A549 (cell line): ENCODE results near the gene MAP3K1. TPM values are rescaled to one million over a fixed set of nuclear protein-coding genes. Genes with fewer than 3 reads are reported as not detected.
A peak's percentile ranks its signal among the peaks of the same experiment; 100 is the strongest.

Experiments used
- ATAC-seq, 2 experiments: fragments of 200-7000 bp in 1 of 2; fragments of >200 bp in 1 of 2; cut with Nextera tagmentation in 1 of 2; cut with Tn5 transposase in 1 of 2; 3 replicates each; pipeline versions ENCODE4 v1.8.0 to v1.9.1; 2018 to 2020; ENCODE audit warnings: mild to moderate bottlenecking in 1 of 2, moderate library complexity in 1 of 2
- CTCF ChIA-PET: fragments of 300-600 bp; sonication (Branson Sonifier 250); formaldehyde crosslinking; extraction: SDS; loops from one replicate; lab custom pipeline; 2021; ENCODE audit warnings: antibody characterized with exemption, inconsistent platforms; lab: Yijun Ruan, JAX
- POLR2A ChIA-PET: fragments of 350-600 bp; formaldehyde crosslinking; extraction: SDS; loops from one replicate; lab custom pipeline; 2021; ENCODE audit warnings: antibody characterized with exemption, inconsistent platforms; lab: Yijun Ruan, JAX
- DNase-seq, 2 experiments: peaks; one replicate each; pipeline versions ENCODE4 v3.0.0 to v3.0.0-alpha.2; 2011 to 2016; ENCODE audit warnings: low read depth in 1 of 2, low spot score in 1 of 2
- FAIRE-seq: peaks from 2 replicates; lab custom pipeline; 2011; peaks lifted over from hg19 to GRCh38; lab: Jason Lieb, UNC
- H3K27ac ChIP-seq, 2 experiments: fragments of >200 bp; sonication (Bioruptor Twin); formaldehyde crosslinking; 3 replicates each; pipeline ENCODE4 v1.5.1; 2016 to 2017
- H3K4me1 ChIP-seq: fragments of >200 bp; sonication (Bioruptor Twin); formaldehyde crosslinking; 3 replicates; pipeline ENCODE4 v1.6.1; 2016
- H3K4me2 ChIP-seq: fragments of >200 bp; sonication (Bioruptor Twin); formaldehyde crosslinking; 3 replicates; pipeline ENCODE4 v1.6.1; 2016
- H3K4me3 ChIP-seq: fragments of >200 bp; sonication (Bioruptor Twin); formaldehyde crosslinking; 3 replicates; pipeline ENCODE4 v1.5.1; 2016
- H3K9me3 ChIP-seq: fragments of >200 bp; sonication (Bioruptor Twin); formaldehyde crosslinking; 3 replicates; pipeline ENCODE4 v1.6.1; 2016
- BCL3 ChIP-seq: fragments of >200 bp; sonication (Bioruptor Twin); formaldehyde crosslinking; IDR thresholded peaks from 3 replicates; pipeline ENCODE4 v1.6.1; 2016
- CBX8 ChIP-seq: fragments of 200-600 bp; sonication (generic); IDR thresholded peaks from 2 replicates; pipeline ENCODE4 v1.6.1; 2016
- CHD2 ChIP-seq: fragments of 150-350 bp; IDR thresholded peaks from 2 replicates; pipeline ENCODE4 v1.6.1; 2014; ENCODE audit warnings: low read length; ENCODE audit not compliant: partially characterized antibody
- CHD4 ChIP-seq: fragments of 200-600 bp; sonication (generic); IDR thresholded peaks from 2 replicates; pipeline ENCODE4 v1.6.1; 2016; ENCODE audit warnings: antibody characterized with exemption, mild to moderate bottlenecking, borderline replicate concordance
- CTCF ChIP-seq: fragments of >200 bp; sonication (Bioruptor Twin); formaldehyde crosslinking; IDR thresholded peaks from 3 replicates; pipeline ENCODE4 v1.5.1; 2016
- EHMT2 ChIP-seq: fragments of 200-600 bp; sonication (generic); IDR thresholded peaks from 2 replicates; pipeline ENCODE4 v1.6.1; 2016; ENCODE audit warnings: antibody characterized with exemption, low read depth, mild to moderate bottlenecking, moderate library complexity
- ELK1 ChIP-seq: fragments of 150-350 bp; IDR thresholded peaks from 2 replicates; pipeline ENCODE4 v1.6.1; 2014; ENCODE audit warnings: low read depth, mild to moderate bottlenecking, low read length
- EP300 ChIP-seq, 2 experiments: fragments of >200 bp; sonication (Bioruptor Twin); formaldehyde crosslinking; IDR thresholded peaks; 2 replicates in 1 of 2; 3 replicates in 1 of 2; pipeline ENCODE4 v1.6.1; 2016 to 2017
- ESRRA ChIP-seq: fragments of 150-350 bp; IDR thresholded peaks from 2 replicates; pipeline ENCODE4 v1.6.1; 2014; ENCODE audit warnings: mild to moderate bottlenecking, low read length, borderline replicate concordance
- FOSB ChIP-seq: fragments of 250-450 bp; sonication (Bioruptor Pico); IDR thresholded peaks from 2 replicates; pipeline ENCODE4 v1.5.0; 2020; ENCODE audit warnings: mild to moderate bottlenecking, moderate library complexity
- GATA3 ChIP-seq: IDR thresholded peaks from 2 replicates; pipeline ENCODE4 v1.6.1; 2012; ENCODE audit warnings: borderline replicate concordance
- HDAC2 ChIP-seq: fragments of 200-600 bp; sonication (generic); IDR thresholded peaks from 2 replicates; pipeline ENCODE4 v1.6.1; 2016
- HOXA7 ChIP-seq: fragments of 250-450 bp; sonication (Bioruptor Pico); IDR thresholded peaks from 2 replicates; pipeline ENCODE4 v1.5.0; 2020; ENCODE audit warnings: mild to moderate bottlenecking, moderate library complexity
- JUNB ChIP-seq: fragments of >200 bp; sonication (Bioruptor Twin); formaldehyde crosslinking; IDR thresholded peaks from 2 replicates; pipeline ENCODE4 v1.6.1; 2016
- KDM1A ChIP-seq: fragments of 200-600 bp; sonication (generic); IDR thresholded peaks from 2 replicates; pipeline ENCODE4 v1.6.1; 2016; ENCODE audit warnings: low read depth, mild to moderate bottlenecking
- MAFK ChIP-seq: fragments of 450-650 bp; IDR thresholded peaks from 2 replicates; pipeline ENCODE4 v1.6.1; 2014; ENCODE audit not compliant: partially characterized antibody
- MAZ ChIP-seq: fragments of 150-350 bp; IDR thresholded peaks from 2 replicates; pipeline ENCODE4 v1.6.1; 2014; ENCODE audit warnings: antibody characterized with exemption, low read depth, low read length, borderline replicate concordance
- MYC ChIP-seq: IDR thresholded peaks from 2 replicates; pipeline ENCODE4 v1.6.1; 2012; ENCODE audit warnings: mild to moderate bottlenecking, inconsistent platforms, low read length, improper control_type of control experiment, borderline replicate concordance
- POLR2A ChIP-seq: IDR thresholded peaks from 2 replicates; pipeline ENCODE4 v1.6.1; 2012; ENCODE audit warnings: mild to moderate bottlenecking, low read length
- RAD21 ChIP-seq, 2 experiments: fragments of >200 bp in 1 of 2; sonication (Bioruptor Twin) in 1 of 2; formaldehyde crosslinking in 1 of 2; IDR thresholded peaks in 1 of 2; conservative IDR thresholded peaks in 1 of 2; 2 replicates in 1 of 2; 3 replicates in 1 of 2; pipeline ENCODE4 v1.6.1; 2012 to 2018; ENCODE audit warnings: inconsistent platforms in 1 of 2
- RARB ChIP-seq: fragments of 250-450 bp; sonication (Bioruptor Pico); IDR thresholded peaks from 2 replicates; pipeline ENCODE4 v1.8.0; 2021; ENCODE audit warnings: mild to moderate bottlenecking, moderate library complexity
- REST ChIP-seq: fragments of 200-600 bp; sonication (generic); IDR thresholded peaks from 2 replicates; pipeline ENCODE4 v1.6.1; 2016; ENCODE audit warnings: antibody characterized with exemption, mild to moderate bottlenecking, moderate library complexity
- RFX5 ChIP-seq: fragments of 450-650 bp; IDR thresholded peaks from 2 replicates; pipeline ENCODE4 v1.7.1; 2014; ENCODE audit warnings: antibody characterized with exemption, mild to moderate bottlenecking, moderate library complexity
- RNF2 ChIP-seq: fragments of 200-600 bp; sonication (generic); IDR thresholded peaks from 2 replicates; pipeline ENCODE4 v1.6.1; 2016; ENCODE audit warnings: low read depth, mild to moderate bottlenecking, antibody characterized with exemption, moderate library complexity, borderline replicate concordance
- SMC3 ChIP-seq: fragments of >200 bp; sonication (Bioruptor Twin); formaldehyde crosslinking; IDR thresholded peaks from 3 replicates; pipeline ENCODE4 v1.6.1; 2018; ENCODE audit warnings: inconsistent platforms
- USF2 ChIP-seq: fragments of 450-650 bp; IDR thresholded peaks from 2 replicates; pipeline ENCODE4 v1.6.1; 2014; ENCODE audit warnings: antibody characterized with exemption
- ZFP36 ChIP-seq: fragments of 450-650 bp; IDR thresholded peaks from 2 replicates; pipeline ENCODE4 v1.6.1; 2014; ENCODE audit warnings: borderline replicate concordance; ENCODE audit not compliant: partially characterized antibody
- ZNF302 ChIP-seq: fragments of 250-450 bp; sonication (Bioruptor Pico); IDR thresholded peaks from 2 replicates; pipeline ENCODE4 v1.9.0; 2021; ENCODE audit warnings: inconsistent platforms, mild to moderate bottlenecking, moderate library complexity
- WGBS: methylation state at CpG from one replicate; pipeline ENCODE4 v1.1.6; 2017; ENCODE audit errors: missing lambda C conversion rate; 5-methylcytosine and 5-hydroxymethylcytosine counted together
- polyA plus RNA-seq, 4 experiments: library from polyadenylated mRNA; depleted of rRNA in 3 of 4; stranded (reverse); fragments of >200 nt; fragmentation: RNase III in 1 of 4; extraction: RNeasy Plus Mini Kit Qiagen cat#74134 plus additional on column Dnase treatment in 1 of 4; gene quantifications; 2 replicates in 3 of 4; 3 replicates in 1 of 4; pipeline ENCODE4 v1.2.3, GENCODE V29; 2011 to 2017

Gene MAP3K1
- polyA plus RNA-seq, 2 of the 4 experiments (the other 2 are of a cell fraction), result 1.9 to 5.1 TPM

GRCh38 chr5:56918054-56918453, 102.7 kb downstream of the MAP3K1 start:
- no peak for DNase-seq
- no peak for FAIRE-seq
- no peak for TF ChIP-seq MAZ
- no peak for TF ChIP-seq MAFK
- no peak for TF ChIP-seq SMC3
- no peak for TF ChIP-seq GATA3
- no peak for TF ChIP-seq HDAC2
- TF ChIP-seq USF2, result no peak
- no peak for TF ChIP-seq KDM1A
- TF ChIP-seq EHMT2, result no peak
- no peak for TF ChIP-seq RNF2
- TF ChIP-seq ESRRA, result no peak
- TF ChIP-seq JUNB, result no peak
- TF ChIP-seq CBX8, result no peak
- TF ChIP-seq EP300 (IDR thresholded peaks at IDR 0.05), result no peak
- no peak for TF ChIP-seq BCL3
- no peak for TF ChIP-seq CTCF
- no peak for TF ChIP-seq MYC
- no peak for TF ChIP-seq RARB (CRISPR knock-in tag)
- no peak for TF ChIP-seq CHD2
- Histone ChIP-seq H3K4me1 (no peaks in the 10 kb centered on the region), H3K4me2 (no peak overlapping the region), H3K27ac (no peak overlapping the region), H3K4me3 (no peak overlapping the region), H3K9me3 (no peaks in the 10 kb centered on the region)
- ChIA-PET CTCF (interaction anchor here (0.8 to 2.2 kb wide), 6 partner anchors 9 to 21 kb away, joined by 3 to 9 read pairs (median 3); partner anchors contain the start of gene SETD9), POLR2A (interaction anchor here (1.9 kb wide), 1 partner anchor 8 kb away, joined by 14 read pairs; the partner anchor contains the start of gene SETD9)
- ATAC-seq, result peak; percentile 28 to 34; a peak in 4 of 6 replicates
- WGBS, result 85% methylated on average over 2 of the region's 2 CpGs

- DNase-seq (no peak), FAIRE-seq (no peak), ATAC-seq (no peak)
- H3K27ac ChIP-seq, result no peak overlapping the region
- no peaks in the 10 kb centered on the region for H3K4me1 ChIP-seq
- ChIA-PET CTCF (interaction anchor here (1.0 to 1.4 kb wide), 2 partner anchors 19 to 218 kb away, joined by 4 to 7 read pairs; no protein-coding TSS in a partner anchor), POLR2A (interaction anchor here (1.7 kb wide), 1 partner anchor 10 kb away, joined by 11 read pairs; the partner anchor contains the start of gene SETD9)
- 90% methylated on average over 1 of the region's 1 CpG for WGBS
- H3K4me2 ChIP-seq, result no peak overlapping the region
- H3K4me3 ChIP-seq, result no peak overlapping the region
- H3K9me3 ChIP-seq, result no peaks in the 10 kb centered on the region
- TF ChIP-seq RAD21 (conservative IDR thresholded peaks at IDR 0.05 in 1 of 2, IDR thresholded peaks at IDR 0.05 in 1 of 2) (no peak), POLR2A (no peak), CHD4 (no peak), BCL3 (no peak), ZNF302 (CRISPR knock-in tag) (no peak), CBX8 (no peak), GATA3 (no peak), FOSB (CRISPR knock-in tag) (no peak), ZFP36 (no peak), ELK1 (no peak), HDAC2 (no peak), REST (no peak), MYC (no peak), RFX5 (no peak), HOXA7 (no peak)
Observed at GRCh38 chr5:56919942-56920662, 104.8 kb downstream of the MAP3K1 start.
